ENCODE results near the gene SLC37A3.

The SLC37A3 gene

DNA sequence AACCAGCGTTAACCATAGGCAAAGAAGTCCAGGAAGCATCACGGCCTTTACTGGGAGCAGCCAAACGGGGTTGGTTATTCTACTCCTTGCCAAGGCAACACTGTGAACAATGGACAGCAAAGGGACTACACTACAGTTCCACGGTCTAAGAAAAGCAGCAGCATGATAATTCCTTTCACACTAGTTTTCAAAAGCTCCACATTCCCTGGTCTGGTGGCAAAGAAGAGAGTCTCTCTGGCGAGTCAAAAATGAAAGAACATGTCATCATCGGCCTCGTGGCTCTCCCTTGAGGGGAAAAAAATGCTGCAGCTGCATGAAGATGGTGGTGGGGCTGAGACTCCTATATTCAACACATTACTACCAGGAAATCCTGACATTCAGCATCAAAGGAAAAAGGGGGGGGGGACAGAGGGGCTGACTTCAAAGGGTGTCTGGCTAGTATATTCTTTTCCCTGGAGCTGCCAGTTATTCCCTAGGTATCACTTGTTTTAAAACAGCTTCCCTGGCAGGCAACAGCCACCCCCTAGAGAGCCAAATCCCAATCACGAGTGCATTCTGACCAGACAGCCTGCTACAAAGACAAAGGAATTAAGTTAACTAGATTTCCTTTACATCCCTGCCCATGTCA is 49.1 kb downstream of the SLC37A3 start:
- no peak overlapping the region for H3K4me2 ChIP-seq (ENCODE audit: low read depth, low read length, poor library complexity, severe bottlenecking)
- no peak overlapping the region for H2AFZ ChIP-seq (ENCODE audit: low read length)
- no peak overlapping the region for H3K9ac ChIP-seq (ENCODE audit: low read depth, low read length, poor library complexity, severe bottlenecking)
- TF ChIP-seq EZH2phosphoT487 (IDR thresholded peaks at IDR 0.05; ENCODE audit: borderline replicate concordance): no peak
- TF ChIP-seq, protein P1, sequence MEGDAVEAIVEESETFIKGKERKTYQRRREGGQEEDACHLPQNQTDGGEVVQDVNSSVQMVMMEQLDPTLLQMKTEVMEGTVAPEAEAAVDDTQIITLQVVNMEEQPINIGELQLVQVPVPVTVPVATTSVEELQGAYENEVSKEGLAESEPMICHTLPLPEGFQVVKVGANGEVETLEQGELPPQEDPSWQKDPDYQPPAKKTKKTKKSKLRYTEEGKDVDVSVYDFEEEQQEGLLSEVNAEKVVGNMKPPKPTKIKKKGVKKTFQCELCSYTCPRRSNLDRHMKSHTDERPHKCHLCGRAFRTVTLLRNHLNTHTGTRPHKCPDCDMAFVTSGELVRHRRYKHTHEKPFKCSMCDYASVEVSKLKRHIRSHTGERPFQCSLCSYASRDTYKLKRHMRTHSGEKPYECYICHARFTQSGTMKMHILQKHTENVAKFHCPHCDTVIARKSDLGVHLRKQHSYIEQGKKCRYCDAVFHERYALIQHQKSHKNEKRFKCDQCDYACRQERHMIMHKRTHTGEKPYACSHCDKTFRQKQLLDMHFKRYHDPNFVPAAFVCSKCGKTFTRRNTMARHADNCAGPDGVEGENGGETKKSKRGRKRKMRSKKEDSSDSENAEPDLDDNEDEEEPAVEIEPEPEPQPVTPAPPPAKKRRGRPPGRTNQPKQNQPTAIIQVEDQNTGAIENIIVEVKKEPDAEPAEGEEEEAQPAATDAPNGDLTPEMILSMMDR (conservative IDR thresholded peaks at IDR 0.05; ENCODE audit: low read length): no peak
- no peaks in the 10 kb centered on the region for H3K4me1 ChIP-seq (ENCODE audit: insufficient read depth, low read length, poor library complexity, severe bottlenecking)
- no peaks in the 10 kb centered on the region for H3K9me2 ChIP-seq (replicated peaks; ENCODE audit: low read depth, low read length)
- no peaks in the 10 kb centered on the region for H4K20me1 ChIP-seq (ENCODE audit: insufficient read depth, low read length, poor library complexity, severe bottlenecking)
- no peaks in the 10 kb centered on the region for H3F3A ChIP-seq (ENCODE audit: low read depth)
- no peaks in the 10 kb centered on the region for H3K9me3 ChIP-seq (ENCODE audit: insufficient read depth, low read depth, low read length)
- no peak overlapping the region for H3K4me3 ChIP-seq (ENCODE audit: low read length, poor library complexity, severe bottlenecking)
- no peaks in the 10 kb centered on the region for H3K79me2 ChIP-seq (ENCODE audit: insufficient read depth, low read length)
- peaks cover 46% of the 10 kb centered on the region; the same call in 1 of the 2 replicates for H3K36me3 ChIP-seq (ENCODE audit: insufficient read depth, low read length)
- no peaks in the 10 kb centered on the region for H3K27me3 ChIP-seq (ENCODE audit: insufficient read depth, low read length, poor library complexity, severe bottlenecking)

DNA sequence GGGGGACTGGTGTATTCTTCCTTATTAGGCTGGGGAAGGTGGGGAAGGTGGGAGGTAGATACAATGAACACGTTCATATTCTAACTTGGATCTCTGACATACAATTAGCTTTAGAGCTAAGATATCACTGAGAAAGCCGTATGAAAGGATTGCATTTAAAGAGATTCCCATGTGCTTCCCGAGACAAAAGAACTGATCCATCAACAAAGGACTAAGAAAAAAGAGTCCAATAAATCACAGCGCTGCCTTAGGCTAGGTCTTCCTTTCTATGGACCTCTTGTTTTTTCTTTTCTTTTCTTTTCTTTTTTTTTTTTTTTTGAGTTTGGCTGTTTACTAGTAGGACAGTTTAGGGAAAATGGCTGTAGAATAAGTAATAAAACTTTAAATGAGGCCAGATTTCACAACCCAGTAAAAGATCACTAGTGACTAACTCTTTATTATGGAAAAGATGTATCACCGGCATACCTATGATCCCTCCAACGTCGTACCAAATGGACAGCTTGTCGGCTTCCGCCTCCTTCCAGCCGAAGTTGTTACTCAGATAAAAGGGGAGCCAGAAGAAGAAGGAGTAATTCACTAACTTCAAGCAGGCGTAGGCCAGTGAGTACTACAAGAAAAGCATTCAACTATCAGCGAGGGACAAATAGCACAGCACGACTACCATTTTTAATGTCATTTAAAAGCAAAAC is 50.0 kb downstream of the SLC37A3 start:
- Histone ChIP-seq H3K36me3 (ENCODE audit: insufficient read depth, low read length) (peaks cover 46% of the 10 kb centered on the region; the same call in 1 of the 2 replicates), H3K4me3 (ENCODE audit: low read length, poor library complexity, severe bottlenecking) (no peak overlapping the region), H3K9ac (ENCODE audit: low read depth, low read length, poor library complexity, severe bottlenecking) (no peak overlapping the region), H3K4me1 (ENCODE audit: insufficient read depth, low read length, poor library complexity, severe bottlenecking) (no peaks in the 10 kb centered on the region), H3K9me3 (ENCODE audit: insufficient read depth, low read depth, low read length) (no peaks in the 10 kb centered on the region), H3K79me2 (ENCODE audit: insufficient read depth, low read length) (no peaks in the 10 kb centered on the region), H3K4me2 (ENCODE audit: low read depth, low read length, poor library complexity, severe bottlenecking) (no peak overlapping the region), H2AFZ (ENCODE audit: low read length) (no peak overlapping the region), H3K9me2 (replicated peaks; ENCODE audit: low read depth, low read length) (no peaks in the 10 kb centered on the region), H3F3A (ENCODE audit: low read depth) (no peaks in the 10 kb centered on the region), H3K27me3 (ENCODE audit: insufficient read depth, low read length, poor library complexity, severe bottlenecking) (no peaks in the 10 kb centered on the region), H4K20me1 (ENCODE audit: insufficient read depth, low read length, poor library complexity, severe bottlenecking) (no peaks in the 10 kb centered on the region)
- TF ChIP-seq, protein P1 (conservative IDR thresholded peaks at IDR 0.05; ENCODE audit: low read length): no peak
- no peak for TF ChIP-seq EZH2phosphoT487 (IDR thresholded peaks at IDR 0.05; ENCODE audit: borderline replicate concordance)

DNA sequence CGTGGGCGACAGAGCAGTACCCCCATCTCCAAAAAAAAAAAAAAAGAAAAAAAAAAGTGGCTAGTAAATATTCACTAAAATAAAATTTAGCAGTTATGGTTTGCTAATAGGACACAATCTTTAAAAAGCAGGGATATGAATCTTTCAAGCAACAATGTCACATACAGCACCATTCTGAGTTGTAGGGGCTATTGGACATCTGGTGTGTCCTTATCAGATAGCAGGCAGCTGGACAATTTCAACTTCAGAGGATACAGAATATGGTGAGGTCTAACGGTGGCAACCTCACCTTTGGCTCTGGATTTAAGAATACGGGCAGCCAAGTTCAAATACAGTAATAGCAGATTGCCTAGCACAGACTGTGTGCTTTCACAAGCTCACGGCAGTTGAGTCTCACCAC is 51.1 kb downstream of the SLC37A3 start:
- Histone ChIP-seq H3K79me2 (ENCODE audit: insufficient read depth, low read length) (no peaks in the 10 kb centered on the region), H3F3A (ENCODE audit: low read depth) (no peaks in the 10 kb centered on the region), H3K27me3 (ENCODE audit: insufficient read depth, low read length, poor library complexity, severe bottlenecking) (no peaks in the 10 kb centered on the region), H2AFZ (ENCODE audit: low read length) (no peak overlapping the region), H4K20me1 (ENCODE audit: insufficient read depth, low read length, poor library complexity, severe bottlenecking) (no peaks in the 10 kb centered on the region), H3K9me2 (replicated peaks; ENCODE audit: low read depth, low read length) (no peaks in the 10 kb centered on the region), H3K4me1 (ENCODE audit: insufficient read depth, low read length, poor library complexity, severe bottlenecking) (no peaks in the 10 kb centered on the region), H3K4me3 (ENCODE audit: low read length, poor library complexity, severe bottlenecking) (no peak overlapping the region), H3K4me2 (ENCODE audit: low read depth, low read length, poor library complexity, severe bottlenecking) (no peak overlapping the region), H3K36me3 (ENCODE audit: insufficient read depth, low read length) (peaks cover 54% of the 10 kb centered on the region; the same call in 1 of the 2 replicates), H3K9me3 (ENCODE audit: insufficient read depth, low read depth, low read length) (no peaks in the 10 kb centered on the region), H3K9ac (ENCODE audit: low read depth, low read length, poor library complexity, severe bottlenecking) (no peak overlapping the region)
- TF ChIP-seq, protein P1 (conservative IDR thresholded peaks at IDR 0.05; ENCODE audit: low read length): no peak
- no peak for TF ChIP-seq EZH2phosphoT487 (IDR thresholded peaks at IDR 0.05; ENCODE audit: borderline replicate concordance)

All from Loucy (cell line).